Stimulated activated CD8-positive, alpha-beta memory T cell treated with anti-CD3 and anti-CD28 coated beads, Interleukin-12 subunit alpha, Interleukin-12 subunit beta, amount 100 ng/mL, for 1 hour (primary cell): ENCODE results near the gene ZNF891.

Source experiments
- DNase-seq: peaks from one replicate; pipeline ENCODE4 v3.0.0-alpha.2; 2020; ENCODE audit warnings: low read depth

Gene ZNF891

GRCh38 chr12:133130038-133130807, at the start of gene ZNF891, which contains the start of gene ZNF10:
ZNF891 (minus strand) TSS chr12:133130274; CDS start chr12:133121918, 8,356 bp downstream.
ZNF10 (plus strand) TSS chr12:133130627; CDS start chr12:133144493, 13,866 bp downstream.
- DNase-seq = peak; percentile 93

GRCh38 chr12:133174901-133175300, 44.8 kb upstream of the ZNF891 start:
- no peak for DNase-seq

- no peak for DNase-seq
Observed at GRCh38 chr12:133172491-133172890, 42.4 kb upstream of the ZNF891 start.

GRCh38 chr12:133165776-133166175, 35.7 kb upstream of the ZNF891 start:
- no peak for DNase-seq

GRCh38 chr12:133156125-133156690, 26.1 kb upstream of the ZNF891 start:
- no peak for DNase-seq

- no peak for DNase-seq
Observed at GRCh38 chr12:133145981-133146380, 15.9 kb upstream of the ZNF891 start.

GRCh38 chr12:133135747-133136146, 5.7 kb upstream of the ZNF891 start:
- DNase-seq = no peak

- DNase-seq = no peak
Observed at GRCh38 chr12:133130808-133131128, 694 bp upstream of the ZNF891 start.

GRCh38 chr12:133129368-133130037, 571 bp downstream of the ZNF891 start:
- no peak for DNase-seq

GRCh38 chr12:133124674-133125073, 5.4 kb downstream of the ZNF891 start:
- DNase-seq = no peak

GRCh38 chr12:133120385-133121191, 9.5 kb downstream of the ZNF891 start:
- no peak for DNase-seq

GRCh38 chr12:133108150-133108549, 21.9 kb downstream of the ZNF891 start:
- no peak for DNase-seq

- no peak for DNase-seq
Observed at GRCh38 chr12:133107121-133107520, 23.0 kb downstream of the ZNF891 start.

- no peak for DNase-seq
Observed at GRCh38 chr12:133106253-133106652, 23.8 kb downstream of the ZNF891 start.

GRCh38 chr12:133105620-133106019, 24.5 kb downstream of the ZNF891 start:
- DNase-seq = no peak

GRCh38 chr12:133083345-133083744, 46.7 kb downstream of the ZNF891 start:
- DNase-seq = no peak

- DNase-seq = no peak
Observed at GRCh38 chr12:133081159-133081780, 48.8 kb downstream of the ZNF891 start.

GRCh38 chr12:133080368-133081158, 49.5 kb downstream of the ZNF891 start, which contains the start of gene ZNF140:
ZNF140 (plus strand) TSS chr12:133080923; CDS start chr12:133081321, 398 bp downstream.
- peak; percentile 92 for DNase-seq

GRCh38 chr12:133080026-133080367, 50.1 kb downstream of the ZNF891 start:
- peak; percentile 92 for DNase-seq

GRCh38 chr12:133073836-133074235, 56.2 kb downstream of the ZNF891 start:
- DNase-seq = no peak

- no peak for DNase-seq
Observed at GRCh38 chr12:133063556-133063955, 66.5 kb downstream of the ZNF891 start.
